Right lobe of liver (tissue), 4 donors: ENCODE results near the gene PARP15.

Experiments
- CTCF ChIP-seq, 4 donors: fragments of 200-600 bp in 3 of 4; fragments of 450-650 bp in 1 of 4; IDR thresholded peaks; one replicate each; pipeline versions ENCODE4 v1.5.1 to v1.8.0; 2016 to 2022; ENCODE audit warnings: antibody characterized with exemption in 4 of 4, mild to moderate bottlenecking in 2 of 4
- POLR2A ChIP-seq: fragments of 450-650 bp; IDR thresholded peaks from one replicate; pipeline ENCODE4 v1.6.1; 2017; ENCODE audit warnings: antibody characterized with exemption, mild to moderate bottlenecking
- donor health status: DM: no; HTN: no; CAD: no.
- donor health status: DM: no; HTN: no; CAD: no.
- donor health status: DM: no; HTN: yes; CAD: no.

- TF ChIP-seq CTCF (IDR thresholded peaks at IDR 0.05) (no peak), POLR2A (no peak)
Measured at GRCh38 chr3:122562923-122563716, 14.3 kb upstream of the PARP15 start.
